Calu3 (cell line): ENCODE data around the gene CNNM2. TPM values are rescaled to one million over a fixed set of nuclear protein-coding genes. Genes with fewer than 3 reads are reported as not detected.
"Not testable (repeated sequence)": the region's sequence is repeated elsewhere in the genome, so short reads cannot be mapped to it uniquely, and the experiment has no call there.

ENCODE experiments used
- BruUV-seq: library from RNA; stranded (reverse); fragments of 400-500 nt; replicated peaks from 2 replicates; lab custom pipeline; 2021; lab: Mats Ljungman, UMichigan
- CTCF ChIA-PET: fragments of 300-600 bp; sonication (Branson Sonifier 250); formaldehyde crosslinking; loops from one replicate; lab custom pipeline; 2022; ENCODE audit warnings: antibody characterized with exemption; lab: Charles Lee
- DNase-seq: peaks from one replicate; pipeline ENCODE4 v3.0.0; 2022
- H3K27ac Mint-ChIP-seq: one replicate; pipeline ENCODE4 v1.8.0; 2022; ENCODE audit warnings: mixed read lengths; ENCODE audit not compliant: unreplicated experiment
- H3K27me3 Mint-ChIP-seq: one replicate; pipeline ENCODE4 v1.8.0; 2022; ENCODE audit warnings: mixed read lengths; ENCODE audit not compliant: unreplicated experiment
- H3K36me3 Mint-ChIP-seq: one replicate; pipeline ENCODE4 v1.8.0; 2022; ENCODE audit warnings: mild to moderate bottlenecking, moderate library complexity, mixed read lengths; ENCODE audit not compliant: insufficient read depth, unreplicated experiment
- H3K4me1 Mint-ChIP-seq: one replicate; pipeline ENCODE4 v1.8.0; 2022; ENCODE audit warnings: mild to moderate bottlenecking, low read depth, mixed read lengths; ENCODE audit not compliant: unreplicated experiment
- H3K4me3 Mint-ChIP-seq: one replicate; pipeline ENCODE4 v1.8.0; 2022; ENCODE audit warnings: mild to moderate bottlenecking, low read depth, moderate library complexity, mixed read lengths; ENCODE audit not compliant: unreplicated experiment
- H3K9me3 Mint-ChIP-seq: one replicate; pipeline ENCODE4 v1.8.0; 2022; ENCODE audit warnings: low read depth, mixed read lengths; ENCODE audit not compliant: unreplicated experiment
- intact Hi-C: fragments of 100-400 bp; cut with micrococcal nuclease; formaldehyde crosslinking; loops from one replicate; pipeline ENCODE4 v1.10.0; 2022; ENCODE audit not compliant: unreplicated experiment
- total RNA-seq: library from RNA; stranded (reverse); gene quantifications from 2 replicates; pipeline ENCODE4 v1.2.3, GENCODE V29; 2022
- TF ChIP-seq, protein P1 (sequence below): fragments of 200-600 bp; IDR thresholded peaks from one replicate; pipeline ENCODE4 v1.8.0; 2022; ENCODE audit warnings: antibody characterized with exemption; ENCODE audit not compliant: unreplicated experiment

The CNNM2 gene
- total RNA-seq, 1 experiment from 2014 or later: 4.2 TPM

DNA sequence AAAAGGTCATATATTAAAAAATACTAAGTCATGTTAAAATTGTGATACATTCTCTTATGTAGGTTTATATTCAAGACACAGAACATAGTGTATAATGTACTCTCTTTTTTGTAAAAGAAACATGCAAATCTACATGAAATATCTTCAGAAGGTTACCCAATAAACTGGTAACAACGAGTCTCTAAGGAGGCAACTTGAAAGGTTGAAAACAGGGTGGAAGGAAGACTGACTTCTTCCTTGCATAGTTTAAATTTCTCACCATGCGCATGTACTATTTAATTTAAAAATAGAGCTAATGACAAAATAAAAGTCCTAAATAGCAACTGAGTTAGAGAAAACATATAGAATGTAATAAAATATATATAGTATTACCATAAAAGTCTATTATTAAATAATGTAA, 142.5 kb downstream of the CNNM2 start:
- DNase-seq: no peak
- intact Hi-C loops: no loop called here
- no peak overlapping the region for H3K27ac Mint-ChIP-seq
- no peaks in the 10 kb centered on the region for H3K4me1 Mint-ChIP-seq
- no peaks in the 10 kb centered on the region for H3K36me3 Mint-ChIP-seq
- peaks cover under 1% of the 10 kb centered on the region for H3K27me3 Mint-ChIP-seq
- H3K9me3 Mint-ChIP-seq: no peaks in the 10 kb centered on the region
- no peak overlapping the region for H3K4me3 Mint-ChIP-seq
- BruUV-seq: no TSS peak
- TF ChIP-seq, protein P1, sequence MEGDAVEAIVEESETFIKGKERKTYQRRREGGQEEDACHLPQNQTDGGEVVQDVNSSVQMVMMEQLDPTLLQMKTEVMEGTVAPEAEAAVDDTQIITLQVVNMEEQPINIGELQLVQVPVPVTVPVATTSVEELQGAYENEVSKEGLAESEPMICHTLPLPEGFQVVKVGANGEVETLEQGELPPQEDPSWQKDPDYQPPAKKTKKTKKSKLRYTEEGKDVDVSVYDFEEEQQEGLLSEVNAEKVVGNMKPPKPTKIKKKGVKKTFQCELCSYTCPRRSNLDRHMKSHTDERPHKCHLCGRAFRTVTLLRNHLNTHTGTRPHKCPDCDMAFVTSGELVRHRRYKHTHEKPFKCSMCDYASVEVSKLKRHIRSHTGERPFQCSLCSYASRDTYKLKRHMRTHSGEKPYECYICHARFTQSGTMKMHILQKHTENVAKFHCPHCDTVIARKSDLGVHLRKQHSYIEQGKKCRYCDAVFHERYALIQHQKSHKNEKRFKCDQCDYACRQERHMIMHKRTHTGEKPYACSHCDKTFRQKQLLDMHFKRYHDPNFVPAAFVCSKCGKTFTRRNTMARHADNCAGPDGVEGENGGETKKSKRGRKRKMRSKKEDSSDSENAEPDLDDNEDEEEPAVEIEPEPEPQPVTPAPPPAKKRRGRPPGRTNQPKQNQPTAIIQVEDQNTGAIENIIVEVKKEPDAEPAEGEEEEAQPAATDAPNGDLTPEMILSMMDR: no peak
- CTCF ChIA-PET: no interaction called here

DNA sequence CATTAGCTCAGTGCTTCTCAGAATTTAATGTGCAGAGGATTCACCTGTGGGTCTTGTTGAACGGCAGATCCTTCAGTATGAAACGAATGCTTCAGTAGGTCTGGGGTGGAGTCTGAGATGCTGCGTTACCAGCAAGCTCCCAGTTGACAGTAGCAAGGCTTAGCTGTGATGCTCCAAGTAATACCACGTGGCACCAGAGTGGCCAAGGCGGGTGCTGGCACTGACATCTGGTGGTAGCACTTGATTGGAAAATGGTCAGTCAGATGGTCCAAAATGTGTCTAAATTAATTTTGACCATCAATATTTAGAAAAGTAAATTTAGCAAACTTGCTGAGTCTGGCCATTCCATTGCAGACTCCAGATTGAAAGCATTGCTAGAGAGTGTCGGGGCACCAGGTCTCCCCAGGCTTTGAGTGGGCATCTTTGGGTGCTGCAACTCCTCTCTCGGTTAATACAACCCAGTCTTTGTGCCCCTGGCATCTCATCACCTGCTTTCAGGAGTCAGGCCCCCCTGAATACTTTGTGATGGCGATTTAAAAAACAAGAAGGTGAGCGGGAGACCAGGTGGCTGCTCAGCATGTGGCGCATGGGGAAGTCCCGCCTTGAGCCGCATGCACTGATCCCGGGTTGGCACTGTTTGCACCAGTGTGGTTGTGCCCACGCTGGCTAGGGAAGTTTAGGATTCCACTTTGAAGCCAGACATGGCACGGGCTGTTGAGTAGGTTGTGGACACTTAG, 144.9 kb downstream of the CNNM2 start:
- BruUV-seq: no TSS peak
- peaks cover 21% of the 10 kb centered on the region for H3K27me3 Mint-ChIP-seq
- no peaks in the 10 kb centered on the region for H3K4me1 Mint-ChIP-seq
- CTCF ChIA-PET: interaction anchor here (2.3 kb wide), 1 partner anchor 146 kb away, joined by 13 read pairs; the partner anchor contains the start of gene CNNM2
- DNase-seq: peak; percentile 12
- H3K27ac Mint-ChIP-seq: no peak overlapping the region
- no peaks in the 10 kb centered on the region for H3K36me3 Mint-ChIP-seq
- TF ChIP-seq, protein P1: no peak
- no peaks in the 10 kb centered on the region for H3K9me3 Mint-ChIP-seq
- intact Hi-C loops: no loop called here
- H3K4me3 Mint-ChIP-seq: no peak overlapping the region

DNA sequence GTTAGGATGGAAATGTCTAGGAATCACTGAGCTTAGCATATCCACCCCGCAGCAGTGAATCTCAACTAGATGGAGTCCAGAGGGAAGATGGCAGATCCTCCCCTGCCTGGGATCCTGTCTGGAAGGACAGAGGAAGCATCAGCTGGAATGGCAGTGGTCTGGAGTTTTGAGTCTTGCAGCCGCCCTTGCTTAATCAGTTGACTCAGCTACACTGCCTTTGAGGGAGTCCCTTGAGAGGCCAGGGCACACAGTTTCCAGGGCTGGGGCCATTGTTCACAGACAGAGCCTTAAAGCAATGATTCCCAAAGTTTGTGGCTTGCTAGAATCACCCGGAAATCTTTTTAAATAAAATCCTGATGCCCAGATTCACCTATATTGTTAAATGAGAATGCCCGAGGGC, 146.9 kb downstream of the CNNM2 start:
- DNase-seq: no peak

DNA sequence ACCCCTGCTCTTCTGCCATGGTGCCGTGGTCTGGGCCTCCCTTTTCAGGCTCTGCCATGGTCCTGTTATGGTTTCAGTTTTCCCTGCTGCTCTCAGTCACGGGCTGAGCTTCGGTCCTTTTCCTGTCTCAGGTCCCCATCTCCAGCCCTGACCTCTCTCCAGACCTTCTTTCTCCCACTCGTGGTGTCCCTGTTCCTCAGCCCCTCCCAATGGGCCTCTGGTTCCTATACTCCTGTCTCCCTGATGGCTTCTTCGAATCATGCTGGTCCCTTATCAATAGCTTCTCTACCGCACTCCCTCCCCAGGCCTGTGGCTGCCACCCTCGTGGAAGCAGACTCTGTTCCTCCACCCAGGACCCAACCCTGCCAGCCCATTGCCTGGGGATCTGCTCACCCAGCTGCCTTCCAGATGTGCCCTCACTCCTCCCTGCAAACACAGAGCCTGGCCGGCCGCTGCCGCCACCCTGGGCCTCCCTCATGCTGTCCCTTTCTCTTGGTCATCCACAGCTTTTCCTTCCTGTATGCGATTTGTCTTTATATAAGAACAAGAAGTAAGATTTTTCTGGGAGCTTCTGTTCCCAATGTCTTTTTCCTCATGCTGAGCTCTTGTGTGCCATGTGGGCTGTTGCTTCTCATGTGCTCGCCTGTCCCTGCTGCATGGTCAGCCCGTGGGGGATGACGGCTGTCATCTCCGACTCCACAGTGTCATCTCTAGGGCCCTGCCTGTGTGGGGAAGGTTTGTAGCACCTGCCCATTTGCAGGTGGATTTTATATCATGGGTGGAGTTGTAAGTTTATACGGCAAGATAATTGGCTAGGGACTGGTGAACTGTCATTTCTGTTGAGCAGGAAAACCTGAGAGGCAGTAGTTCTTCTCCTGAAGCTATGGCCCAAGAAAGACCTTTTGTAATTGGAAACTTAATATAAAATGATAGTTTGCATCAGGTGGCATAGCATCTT, 148.3 kb downstream of the CNNM2 start:
- Mint-ChIP-seq H3K27me3 (peaks cover 21% of the 10 kb centered on the region), H3K4me1 (no peaks in the 10 kb centered on the region), H3K4me3 (no peak overlapping the region), H3K9me3 (no peaks in the 10 kb centered on the region), H3K27ac (no peak overlapping the region), H3K36me3 (no peaks in the 10 kb centered on the region)
- CTCF ChIA-PET: interaction anchor here (1.2 kb wide), 1 partner anchor 148 kb away, joined by 3 read pairs; the partner anchor contains the start of gene CNNM2
- TF ChIP-seq, protein P1: no peak
- no peak for DNase-seq
- intact Hi-C loops: loop anchor here (5.0 kb wide), 1 partner anchor 181 kb away; the partner anchor contains the start of gene RPEL1
- no TSS peak for BruUV-seq

More for the DNA sequence above, 146.9 kb downstream of the CNNM2 start:
- Mint-ChIP-seq H3K4me1 (no peaks in the 10 kb centered on the region), H3K27me3 (peaks cover 21% of the 10 kb centered on the region), H3K4me3 (no peak overlapping the region), H3K9me3 (no peaks in the 10 kb centered on the region), H3K27ac (no peak overlapping the region), H3K36me3 (no peaks in the 10 kb centered on the region)
- intact Hi-C loops: loop anchor here (5.0 kb wide), 1 partner anchor 182 kb away; the partner anchor contains the start of gene RPEL1
- CTCF ChIA-PET: no interaction called here
- BruUV-seq: no TSS peak
- TF ChIP-seq, protein P1: no peak

DNA sequence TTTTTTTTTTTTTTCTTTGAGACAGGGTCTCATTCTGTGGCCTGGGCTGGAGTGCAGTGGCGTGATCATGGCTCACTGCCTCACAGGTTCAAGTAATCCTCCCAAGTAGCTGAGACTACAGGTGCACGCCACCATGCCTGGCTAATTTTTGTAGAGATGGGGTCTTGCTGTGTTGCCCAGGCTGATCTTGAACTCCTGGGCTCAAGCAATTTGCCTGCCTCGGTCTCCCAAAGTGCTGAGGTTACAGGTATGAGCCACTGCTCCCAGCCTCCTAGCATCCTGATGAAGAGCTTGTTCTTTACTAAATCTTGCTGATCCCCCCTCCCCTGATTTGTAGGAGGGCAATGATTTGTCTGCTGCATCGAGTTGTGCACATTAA, 149.0 kb downstream of the CNNM2 start:
- not testable (repeated sequence) for H3K4me1 Mint-ChIP-seq, H3K36me3 Mint-ChIP-seq, H3K9me3 Mint-ChIP-seq, BruUV-seq, H3K27ac Mint-ChIP-seq, DNase-seq, H3K4me3 Mint-ChIP-seq
- CTCF ChIA-PET: interaction anchor here (1.2 kb wide), 1 partner anchor 149 kb away, joined by 3 read pairs; the partner anchor contains the start of gene CNNM2
- H3K27me3 Mint-ChIP-seq: peaks cover 21% of the 10 kb centered on the region
- intact Hi-C loops: loop anchor here (5.0 kb wide), 1 partner anchor 180 kb away; the partner anchor contains the start of gene RPEL1
